ENCODE data around the gene BMI1.
"Not testable (repeated sequence)": the region's sequence is repeated elsewhere in the genome, so short reads cannot be mapped to it uniquely, and the experiment has no call there.

BMI1 gene

GRCh38 chr10:22308390-22308789, 12.5 kb upstream of the BMI1 start:
- TF ChIP-seq CTCF (IDR thresholded peaks at IDR 0.05; ENCODE audit: insufficient read depth, low read length) (no peak), POLR2AphosphoS5 (IDR thresholded peaks at IDR 0.05; ENCODE audit: low read depth) (no peak), REST (IDR thresholded peaks at IDR 0.05; ENCODE audit: insufficient replicate concordance, low read depth) (no peak), GABPA (IDR thresholded peaks at IDR 0.05; ENCODE audit: low read depth) (no peak), SPI1 (IDR thresholded peaks at IDR 0.05; ENCODE audit: borderline replicate concordance, low read depth) (no peak)
- DNase-seq (ENCODE audit: low read depth in 1 of 2, low spot score in 1 of 2): no peak
- H3K27ac ChIP-seq (replicated peaks): no peak overlapping the region
- no peaks in the 10 kb centered on the region for H3K27me3 ChIP-seq (ENCODE audit: insufficient read depth, poor library complexity, severe bottlenecking)
- no peak overlapping the region for H3K4me3 ChIP-seq (replicated peaks; ENCODE audit: insufficient read depth, low read length)

- DNase-seq (ENCODE audit: low read depth in 1 of 2, low spot score in 1 of 2): no peak
- H3K27ac ChIP-seq (replicated peaks): no peak overlapping the region
- no peak overlapping the region for H3K4me3 ChIP-seq (replicated peaks; ENCODE audit: insufficient read depth, low read length)
- no peaks in the 10 kb centered on the region for H3K27me3 ChIP-seq (ENCODE audit: insufficient read depth, poor library complexity, severe bottlenecking)
- TF ChIP-seq CTCF (IDR thresholded peaks at IDR 0.05; ENCODE audit: insufficient read depth, low read length): no peak
- TF ChIP-seq GABPA (IDR thresholded peaks at IDR 0.05; ENCODE audit: low read depth): no peak
- no peak for TF ChIP-seq SPI1 (IDR thresholded peaks at IDR 0.05; ENCODE audit: borderline replicate concordance, low read depth)
- no peak for TF ChIP-seq POLR2AphosphoS5 (IDR thresholded peaks at IDR 0.05; ENCODE audit: low read depth)
- TF ChIP-seq REST (IDR thresholded peaks at IDR 0.05; ENCODE audit: insufficient replicate concordance, low read depth): no peak
These were observed 11.5 kb upstream of the BMI1 start for GRCh38 chr10:22309180-22310000.

- H3K27ac ChIP-seq (replicated peaks); H3K27me3 ChIP-seq (ENCODE audit: insufficient read depth, poor library complexity, severe bottlenecking); H3K4me3 ChIP-seq (replicated peaks; ENCODE audit: insufficient read depth, low read length); DNase-seq (ENCODE audit: low read depth in 1 of 2, low spot score in 1 of 2): not testable (repeated sequence)
These were observed 10.9 kb upstream of the BMI1 start for GRCh38 chr10:22310012-22310411.

- H3K27me3 ChIP-seq (ENCODE audit: insufficient read depth, poor library complexity, severe bottlenecking): no peaks in the 10 kb centered on the region
- H3K4me3 ChIP-seq (replicated peaks; ENCODE audit: insufficient read depth, low read length): no peak overlapping the region
- no peak for TF ChIP-seq GABPA (IDR thresholded peaks at IDR 0.05; ENCODE audit: low read depth)
- 0 out of 2 replicates have a peak, but pooled peaks have one; percentile 3 for TF ChIP-seq SPI1 (IDR thresholded peaks at IDR 0.05; ENCODE audit: borderline replicate concordance, low read depth)
- TF ChIP-seq POLR2AphosphoS5 (IDR thresholded peaks at IDR 0.05; ENCODE audit: low read depth): no peak
- no peak overlapping the region for H3K27ac ChIP-seq (replicated peaks)
- no peak for DNase-seq (ENCODE audit: low read depth in 1 of 2, low spot score in 1 of 2)
These were observed 10.0 kb upstream of the BMI1 start for GRCh38 chr10:22310928-22311327.

Measured in HL-60 (cell line).